Nephron progenitor cell (in vitro differentiated cells): ENCODE results near the gene OR9Q2.
A peak's percentile ranks its signal among the peaks of the same experiment; 100 is the strongest.

Experiments
- DNase-seq: peaks from one replicate; pipeline ENCODE4 v3.0.0; 2021
- H3K27ac Mint-ChIP-seq: 2 replicates; pipeline ENCODE4 v1.8.0; 2021; ENCODE audit warnings: mild to moderate bottlenecking, moderate library complexity, mixed read lengths
- H3K27me3 Mint-ChIP-seq: 2 replicates; pipeline ENCODE4 v1.8.0; 2021; ENCODE audit warnings: mild to moderate bottlenecking, low read depth, mixed read lengths; ENCODE audit not compliant: poor library complexity
- H3K36me3 Mint-ChIP-seq: 2 replicates; pipeline ENCODE4 v1.8.0; 2021; ENCODE audit warnings: low read depth, mixed read lengths
- H3K4me1 Mint-ChIP-seq: 2 replicates; pipeline ENCODE4 v1.8.0; 2021; ENCODE audit warnings: mixed read lengths
- H3K4me3 Mint-ChIP-seq: 2 replicates; pipeline ENCODE4 v1.8.0; 2021; ENCODE audit warnings: mild to moderate bottlenecking, moderate library complexity, mixed read lengths
- H3K9me3 Mint-ChIP-seq: 2 replicates; pipeline ENCODE4 v1.8.0; 2021; ENCODE audit warnings: mild to moderate bottlenecking, moderate library complexity, mixed read lengths
- CTCF ChIP-seq: fragments of 200-600 bp; sonication (generic); IDR thresholded peaks from 2 replicates; pipeline ENCODE4 v1.5.0; 2021; ENCODE audit warnings: antibody characterized with exemption

The OR9Q2 gene

GRCh38 chr11:58188770-58189169 lies at the start of gene OR9Q2:
OR9Q2 (plus strand) TSS chr11:58189070; CDS start chr11:58190491, 1,421 bp downstream.
- Mint-ChIP-seq H3K9me3 (no peaks in the 10 kb centered on the region), H3K4me3 (no peak within 1 kb of the TSS), H3K36me3 (no peaks in the 10 kb centered on the region), H3K27ac (no peak within 1 kb of the TSS), H3K4me1 (no peaks in the 10 kb centered on the region), H3K27me3 (no peaks in the 10 kb centered on the region)
- DNase-seq, result no peak
- TF ChIP-seq CTCF, result no peak

GRCh38 chr11:58142761-58143160 lies 46.1 kb upstream of the OR9Q2 start:
- Mint-ChIP-seq H3K27ac (no peak overlapping the region), H3K9me3 (peaks cover 4% of the 10 kb centered on the region), H3K27me3 (peaks cover 8% of the 10 kb centered on the region), H3K36me3 (no peaks in the 10 kb centered on the region), H3K4me1 (no peaks in the 10 kb centered on the region), H3K4me3 (no peak overlapping the region)
- TF ChIP-seq CTCF, result no peak
- DNase-seq, result no peak

GRCh38 chr11:58152781-58153180 lies 36.1 kb upstream of the OR9Q2 start:
- H3K36me3 Mint-ChIP-seq, result no peaks in the 10 kb centered on the region
- H3K9me3 Mint-ChIP-seq, result peaks cover 4% of the 10 kb centered on the region
- no peak for TF ChIP-seq CTCF
- H3K27ac Mint-ChIP-seq, result no peak overlapping the region
- H3K27me3 Mint-ChIP-seq, result peaks cover 8% of the 10 kb centered on the region
- no peak overlapping the region for H3K4me3 Mint-ChIP-seq
- no peak for DNase-seq
- no peaks in the 10 kb centered on the region for H3K4me1 Mint-ChIP-seq

- DNase-seq, result no peak
- H3K27ac Mint-ChIP-seq, result no peak overlapping the region
- no peaks in the 10 kb centered on the region for H3K36me3 Mint-ChIP-seq
- H3K4me3 Mint-ChIP-seq, result no peak overlapping the region
- H3K4me1 Mint-ChIP-seq, result peaks cover 20% of the 10 kb centered on the region
- H3K9me3 Mint-ChIP-seq, result peaks cover 3% of the 10 kb centered on the region
- H3K27me3 Mint-ChIP-seq, result no peaks in the 10 kb centered on the region
- no peak for TF ChIP-seq CTCF
These were observed 24.5 kb upstream of the OR9Q2 start for GRCh38 chr11:58164389-58164788.

GRCh38 chr11:58164990-58165389 lies 23.9 kb upstream of the OR9Q2 start:
- no peaks in the 10 kb centered on the region for H3K9me3 Mint-ChIP-seq
- TF ChIP-seq CTCF, result no peak
- H3K4me1 Mint-ChIP-seq, result peaks cover 20% of the 10 kb centered on the region
- H3K27me3 Mint-ChIP-seq, result no peaks in the 10 kb centered on the region
- H3K4me3 Mint-ChIP-seq, result no peak overlapping the region
- no peak for DNase-seq
- H3K36me3 Mint-ChIP-seq, result no peaks in the 10 kb centered on the region
- H3K27ac Mint-ChIP-seq, result peak overlapping the region; percentile 60

- TF ChIP-seq CTCF, result no peak
- H3K4me1 Mint-ChIP-seq, result peaks cover 20% of the 10 kb centered on the region
- peak overlapping the region; percentile 60 for H3K27ac Mint-ChIP-seq
- DNase-seq, result peak; percentile 8
- H3K9me3 Mint-ChIP-seq, result no peaks in the 10 kb centered on the region
- no peaks in the 10 kb centered on the region for H3K36me3 Mint-ChIP-seq
- no peaks in the 10 kb centered on the region for H3K27me3 Mint-ChIP-seq
- H3K4me3 Mint-ChIP-seq, result no peak overlapping the region
These were observed 23.3 kb upstream of the OR9Q2 start for GRCh38 chr11:58165504-58166106.
